Measurements from ENCODE around the gene MRPS2. TPM values are rescaled to one million over a fixed set of nuclear protein-coding genes. Genes with fewer than 3 reads are reported as not detected.

MRPS2 gene
- polyA plus RNA-seq, 1 donor from 2014 or later = 20.1 TPM

- H3K27ac ChIP-seq (ENCODE audit: low read length) = no peak overlapping the region
- H4K20me1 ChIP-seq (ENCODE audit: insufficient read depth) = no peaks in the 10 kb centered on the region
- H3K79me2 ChIP-seq (replicated peaks; ENCODE audit: insufficient read depth, low read length) = no peaks in the 10 kb centered on the region
- H3K4me3 ChIP-seq (ENCODE audit: low read length) = no peak overlapping the region
- no peak overlapping the region for H3K4me2 ChIP-seq (ENCODE audit: low read length)
- no peak overlapping the region for H2AFZ ChIP-seq (ENCODE audit: low read depth, low read length)
- no peaks in the 10 kb centered on the region for H3K36me3 ChIP-seq (ENCODE audit: insufficient read depth, low read length)
- H3F3A ChIP-seq (ENCODE audit: insufficient read depth, low read length, poor library complexity, severe bottlenecking) = no peaks in the 10 kb centered on the region
- H3K9me2 ChIP-seq (ENCODE audit: insufficient read depth, low read length) = no peaks in the 10 kb centered on the region
- H3K9me3 ChIP-seq (ENCODE audit: low read length) = no peaks in the 10 kb centered on the region
- TF ChIP-seq SMC3 (conservative IDR thresholded peaks at IDR 0.05; ENCODE audit: poor library complexity) = no peak
- TF ChIP-seq EZH2 (IDR thresholded peaks at IDR 0.05; ENCODE audit: borderline replicate concordance, insufficient read depth, low read length, poor library complexity, severe bottlenecking) = no peak
- no peak for TF ChIP-seq RAD21 (conservative IDR thresholded peaks at IDR 0.05)
- no peak for TF ChIP-seq TAF1 (IDR thresholded peaks at IDR 0.05; ENCODE audit: low read depth)
- TF ChIP-seq MXI1 (conservative IDR thresholded peaks at IDR 0.05; ENCODE audit: poor library complexity, severe bottlenecking) = no peak
- no peak for TF ChIP-seq REST (IDR thresholded peaks at IDR 0.05; ENCODE audit: borderline replicate concordance)
- TF ChIP-seq POLR2AphosphoS5 (IDR thresholded peaks at IDR 0.05) = no peak
- TF ChIP-seq EP300 (conservative IDR thresholded peaks at IDR 0.05; ENCODE audit: poor library complexity, severe bottlenecking) = no peak
- TF ChIP-seq CTCF (IDR thresholded peaks at IDR 0.05; ENCODE audit: poor library complexity, severe bottlenecking) = no peak
- H3K27me3 ChIP-seq (ENCODE audit: insufficient read depth, low read depth, low read length) = no peaks in the 10 kb centered on the region
- H3K9ac ChIP-seq (ENCODE audit: low read length) = no peak overlapping the region
These were observed 15.8 kb downstream of the MRPS2 start for GRCh38 chr9:135516132-135516860.

GRCh38 chr9:135517407-135517822 is 16.9 kb downstream of the MRPS2 start:
- H3K36me3 ChIP-seq (ENCODE audit: insufficient read depth, low read length) = no peaks in the 10 kb centered on the region
- no peaks in the 10 kb centered on the region for H3F3A ChIP-seq (ENCODE audit: insufficient read depth, low read length, poor library complexity, severe bottlenecking)
- H4K20me1 ChIP-seq (ENCODE audit: insufficient read depth) = no peaks in the 10 kb centered on the region
- no peak overlapping the region for H3K4me3 ChIP-seq (ENCODE audit: low read length)
- no peaks in the 10 kb centered on the region for H3K9me3 ChIP-seq (ENCODE audit: low read length)
- no peak overlapping the region for H3K4me2 ChIP-seq (ENCODE audit: low read length)
- no peak overlapping the region for H3K9ac ChIP-seq (ENCODE audit: low read length)
- H3K27me3 ChIP-seq (ENCODE audit: insufficient read depth, low read depth, low read length) = no peaks in the 10 kb centered on the region
- no peaks in the 10 kb centered on the region for H3K9me2 ChIP-seq (ENCODE audit: insufficient read depth, low read length)
- TF ChIP-seq MXI1 (conservative IDR thresholded peaks at IDR 0.05; ENCODE audit: poor library complexity, severe bottlenecking) (no peak), EZH2 (IDR thresholded peaks at IDR 0.05; ENCODE audit: borderline replicate concordance, insufficient read depth, low read length, poor library complexity, severe bottlenecking) (no peak), REST (IDR thresholded peaks at IDR 0.05; ENCODE audit: borderline replicate concordance) (no peak), RAD21 (conservative IDR thresholded peaks at IDR 0.05) (no peak), TAF1 (IDR thresholded peaks at IDR 0.05; ENCODE audit: low read depth) (no peak), POLR2AphosphoS5 (IDR thresholded peaks at IDR 0.05) (no peak), EP300 (conservative IDR thresholded peaks at IDR 0.05; ENCODE audit: poor library complexity, severe bottlenecking) (no peak), SMC3 (conservative IDR thresholded peaks at IDR 0.05; ENCODE audit: poor library complexity) (no peak), CTCF (IDR thresholded peaks at IDR 0.05; ENCODE audit: poor library complexity, severe bottlenecking) (no peak)
- H3K79me2 ChIP-seq (replicated peaks; ENCODE audit: insufficient read depth, low read length) = no peaks in the 10 kb centered on the region
- H2AFZ ChIP-seq (ENCODE audit: low read depth, low read length) = no peak overlapping the region
- no peak overlapping the region for H3K27ac ChIP-seq (ENCODE audit: low read length)

Data from neural cell (in vitro differentiated cells).